ENCODE results near the gene UBE2E1.

DNA sequence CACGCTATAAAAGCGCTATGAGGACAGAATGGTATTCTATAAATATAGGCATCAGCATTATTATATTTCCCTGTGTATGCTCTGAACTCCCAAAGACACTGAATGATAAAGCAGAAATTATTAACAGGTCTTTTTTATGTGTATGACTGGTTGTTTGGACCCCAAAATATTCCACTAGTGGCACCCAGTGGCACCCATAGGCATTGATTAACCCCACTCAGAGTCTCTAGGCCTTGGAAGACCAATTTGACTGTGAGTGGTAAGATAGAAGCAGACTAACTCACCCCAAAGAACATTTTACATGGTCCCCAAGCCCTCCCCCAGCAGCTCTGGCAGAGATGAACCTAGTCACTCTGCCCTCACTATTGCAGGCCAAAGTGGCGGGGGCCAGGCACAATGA, 45.4 kb upstream of the UBE2E1 start:
- TF ChIP-seq POLR2A (IDR thresholded peaks at IDR 0.05; ENCODE audit: low read length), result no peak
- no peak for TF ChIP-seq GATA1 (IDR thresholded peaks at IDR 0.05; ENCODE audit: low read depth, low read length)
